ENCODE results near the gene ASIC2.

DNA sequence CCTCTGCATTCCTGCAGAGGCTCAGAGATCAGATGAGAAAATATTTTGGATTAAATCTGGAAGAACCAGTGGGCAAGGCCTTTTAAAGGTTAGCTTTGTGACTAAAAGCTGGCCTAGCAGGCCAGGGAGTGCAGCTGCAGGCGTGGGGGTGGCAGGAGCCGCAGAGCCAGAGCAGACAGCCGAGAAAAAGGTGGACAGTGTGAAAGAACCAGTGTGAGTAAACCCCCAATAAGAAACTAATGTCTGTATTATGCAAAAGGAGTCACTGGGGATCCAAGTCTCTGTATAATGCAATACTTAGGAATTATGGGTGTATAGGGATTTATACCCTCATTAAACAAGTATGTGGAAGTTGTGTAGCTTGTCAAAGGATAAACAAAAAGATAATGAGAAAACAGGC is 322.8 kb downstream of the ASIC2 start:
- TF ChIP-seq, protein P1, sequence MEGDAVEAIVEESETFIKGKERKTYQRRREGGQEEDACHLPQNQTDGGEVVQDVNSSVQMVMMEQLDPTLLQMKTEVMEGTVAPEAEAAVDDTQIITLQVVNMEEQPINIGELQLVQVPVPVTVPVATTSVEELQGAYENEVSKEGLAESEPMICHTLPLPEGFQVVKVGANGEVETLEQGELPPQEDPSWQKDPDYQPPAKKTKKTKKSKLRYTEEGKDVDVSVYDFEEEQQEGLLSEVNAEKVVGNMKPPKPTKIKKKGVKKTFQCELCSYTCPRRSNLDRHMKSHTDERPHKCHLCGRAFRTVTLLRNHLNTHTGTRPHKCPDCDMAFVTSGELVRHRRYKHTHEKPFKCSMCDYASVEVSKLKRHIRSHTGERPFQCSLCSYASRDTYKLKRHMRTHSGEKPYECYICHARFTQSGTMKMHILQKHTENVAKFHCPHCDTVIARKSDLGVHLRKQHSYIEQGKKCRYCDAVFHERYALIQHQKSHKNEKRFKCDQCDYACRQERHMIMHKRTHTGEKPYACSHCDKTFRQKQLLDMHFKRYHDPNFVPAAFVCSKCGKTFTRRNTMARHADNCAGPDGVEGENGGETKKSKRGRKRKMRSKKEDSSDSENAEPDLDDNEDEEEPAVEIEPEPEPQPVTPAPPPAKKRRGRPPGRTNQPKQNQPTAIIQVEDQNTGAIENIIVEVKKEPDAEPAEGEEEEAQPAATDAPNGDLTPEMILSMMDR (conservative IDR thresholded peaks at IDR 0.05; ENCODE audit: low read depth, low read length), result no peak
- TF ChIP-seq EZH2 (IDR thresholded peaks at IDR 0.05; ENCODE audit: low read length, unreplicated experiment), result no peak
